IMR-90 (cell line): ENCODE results near the gene DBT.

ENCODE experiments used
- BHLHE40 ChIP-seq: fragments of 150-350 bp; IDR thresholded peaks from 2 replicates; pipeline ENCODE4 v1.6.1; 2016; ENCODE audit warnings: mild to moderate bottlenecking, low read depth, low read length
- CEBPB ChIP-seq: IDR thresholded peaks from 2 replicates; pipeline ENCODE4 v1.6.1; 2012; ENCODE audit warnings: low read depth, low read length, improper control_type of control experiment
- CTCF ChIP-seq: conservative IDR thresholded peaks from 2 replicates; pipeline ENCODE4 v1.5.1; 2012; ENCODE audit warnings: mild to moderate bottlenecking, low read depth, low read length, improper control_type of control experiment
- MAZ ChIP-seq: IDR thresholded peaks from 2 replicates; pipeline ENCODE4 v1.6.1; 2012; ENCODE audit warnings: low read depth, mild to moderate bottlenecking, low read length, improper control_type of control experiment, moderate library complexity, borderline replicate concordance
- NFE2L2 ChIP-seq: fragments of 150-350 bp; IDR thresholded peaks from 2 replicates; pipeline ENCODE4 v1.6.1; 2016; ENCODE audit warnings: low read depth, mild to moderate bottlenecking, low read length
- POLR2A ChIP-seq: IDR thresholded peaks from 2 replicates; pipeline ENCODE4 v1.6.1; 2012; ENCODE audit warnings: mild to moderate bottlenecking, low read depth, low read length
- RAD21 ChIP-seq: IDR thresholded peaks from 2 replicates; pipeline ENCODE4 v1.6.1; 2012; ENCODE audit warnings: low read length, improper control_type of control experiment
- RFX5 ChIP-seq: IDR thresholded peaks from 2 replicates; pipeline ENCODE4 v1.8.0; 2012; ENCODE audit warnings: low read depth, mild to moderate bottlenecking, low read length, moderate library complexity
- SMC3 ChIP-seq: fragments of 150-350 bp; IDR thresholded peaks from 2 replicates; pipeline ENCODE4 v1.6.1; 2016; ENCODE audit warnings: low read depth, mild to moderate bottlenecking, antibody characterized with exemption, low read length, moderate library complexity
- TF ChIP-seq, protein P1 (sequence below): fragments of 150-350 bp; IDR thresholded peaks from 2 replicates; pipeline ENCODE4 v1.6.1; 2017; ENCODE audit warnings: mild to moderate bottlenecking, antibody characterized with exemption, low read length, low read depth

DNA sequence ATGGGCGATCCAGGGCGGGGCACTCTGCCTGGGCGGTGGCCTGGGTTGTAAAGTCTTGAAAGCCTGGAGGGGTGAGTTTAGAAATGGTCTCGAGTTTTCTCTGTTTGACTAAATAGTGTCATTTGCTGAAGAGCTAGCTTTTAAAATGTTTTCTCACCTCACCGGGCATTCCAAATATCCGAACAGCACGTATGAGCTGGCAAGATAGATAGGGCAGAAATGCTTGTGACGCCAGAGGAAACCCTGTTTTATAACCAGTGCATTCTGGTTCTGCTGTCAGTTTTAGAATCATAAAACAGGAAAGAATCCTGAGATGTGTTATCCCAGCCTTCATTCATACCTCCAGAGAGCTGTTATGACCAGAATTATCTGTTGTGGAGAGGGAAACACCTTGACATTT is 17.1 kb upstream of the DBT start:
- no peak for TF ChIP-seq CTCF
- TF ChIP-seq POLR2A = no peak
- TF ChIP-seq BHLHE40 = no peak
- TF ChIP-seq, protein P1, sequence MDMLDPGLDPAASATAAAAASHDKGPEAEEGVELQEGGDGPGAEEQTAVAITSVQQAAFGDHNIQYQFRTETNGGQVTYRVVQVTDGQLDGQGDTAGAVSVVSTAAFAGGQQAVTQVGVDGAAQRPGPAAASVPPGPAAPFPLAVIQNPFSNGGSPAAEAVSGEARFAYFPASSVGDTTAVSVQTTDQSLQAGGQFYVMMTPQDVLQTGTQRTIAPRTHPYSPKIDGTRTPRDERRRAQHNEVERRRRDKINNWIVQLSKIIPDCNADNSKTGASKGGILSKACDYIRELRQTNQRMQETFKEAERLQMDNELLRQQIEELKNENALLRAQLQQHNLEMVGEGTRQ = no peak
- no peak for TF ChIP-seq NFE2L2
- no peak for TF ChIP-seq CEBPB
- no peak for TF ChIP-seq RAD21
- TF ChIP-seq SMC3 = no peak
- TF ChIP-seq RFX5 = no peak
- TF ChIP-seq MAZ = no peak
